DOHH2 (cell line): Measurements from ENCODE around the gene PLA2G4F.

ENCODE experiments used
- H3F3A ChIP-seq: fragments of 200-600 bp; sonication (generic), shearing (Covaris generic); 2 replicates; pipeline ENCODE4 v1.6.0; 2016; ENCODE audit warnings: antibody characterized with exemption, mild to moderate bottlenecking; ENCODE audit not compliant: control insufficient read depth, insufficient read depth
- H3K27ac ChIP-seq: fragments of 200-600 bp; sonication (generic); 2 replicates; pipeline ENCODE4 v1.5.1; 2014; ENCODE audit warnings: low read depth, mild to moderate bottlenecking, low read length, moderate library complexity
- H3K27me3 ChIP-seq: fragments of 200-600 bp; sonication (generic); 2 replicates; pipeline ENCODE4 v1.6.1; 2014; ENCODE audit warnings: mild to moderate bottlenecking, low read length, mixed read lengths; ENCODE audit not compliant: control insufficient read depth
- H3K36me3 ChIP-seq: fragments of 200-600 bp; sonication (generic); 2 replicates; pipeline ENCODE4 v1.6.1; 2014; ENCODE audit warnings: mild to moderate bottlenecking, low read length, moderate library complexity, mixed read lengths; ENCODE audit not compliant: control insufficient read depth
- H3K4me1 ChIP-seq: fragments of 200-600 bp; sonication (generic); 2 replicates; pipeline ENCODE4 v1.6.1; 2014; ENCODE audit warnings: mild to moderate bottlenecking, low read length, mixed read lengths; ENCODE audit not compliant: control insufficient read depth
- H3K4me2 ChIP-seq: fragments of 200-600 bp; sonication (generic); 2 replicates; pipeline ENCODE4 v1.6.0; 2014; ENCODE audit warnings: mild to moderate bottlenecking, low read length, moderate library complexity
- H3K4me3 ChIP-seq: fragments of 200-600 bp; sonication (generic); 2 replicates; pipeline ENCODE4 v1.5.1; 2014; ENCODE audit warnings: mild to moderate bottlenecking, low read length, mixed read lengths
- H3K79me2 ChIP-seq: fragments of 200-600 bp; sonication (generic); 2 replicates; pipeline ENCODE4 v1.6.1; 2014; ENCODE audit warnings: mild to moderate bottlenecking, low read length, mixed read lengths; ENCODE audit not compliant: control insufficient read depth
- H3K9me2 ChIP-seq: fragments of 200-600 bp; sonication (generic); replicated peaks from 2 replicates; pipeline ENCODE4 v1.6.1; 2014; ENCODE audit warnings: mild to moderate bottlenecking, low read length, mixed read lengths; ENCODE audit not compliant: control insufficient read depth
- H3K9me3 ChIP-seq: fragments of 200-600 bp; sonication (generic); 2 replicates; pipeline ENCODE4 v1.6.1; 2014; ENCODE audit warnings: antibody characterized with exemption, low read length, mixed read lengths; ENCODE audit not compliant: control insufficient read depth, insufficient read depth
- H4K20me1 ChIP-seq: fragments of 200-600 bp; sonication (generic); 2 replicates; pipeline ENCODE4 v1.6.0; 2014; ENCODE audit warnings: low read depth, mild to moderate bottlenecking, antibody characterized with exemption, low read length, moderate library complexity; ENCODE audit not compliant: control insufficient read depth, insufficient read depth
- EZH2phosphoT487 ChIP-seq: fragments of 200-600 bp; sonication (generic); IDR thresholded peaks from 2 replicates; pipeline ENCODE4 v1.6.1; 2017; ENCODE audit warnings: borderline replicate concordance, mild to moderate bottlenecking, antibody characterized with exemption, low read length, moderate library complexity, mixed read lengths
- TF ChIP-seq, protein P1 (sequence below): fragments of 200-600 bp; sonication (generic); IDR thresholded peaks from one replicate; pipeline ENCODE4 v1.5.1; 2014; ENCODE audit warnings: antibody characterized with exemption, mild to moderate bottlenecking, low read depth, low read length; ENCODE audit not compliant: poor library complexity, severe bottlenecking

Gene PLA2G4F

DNA sequence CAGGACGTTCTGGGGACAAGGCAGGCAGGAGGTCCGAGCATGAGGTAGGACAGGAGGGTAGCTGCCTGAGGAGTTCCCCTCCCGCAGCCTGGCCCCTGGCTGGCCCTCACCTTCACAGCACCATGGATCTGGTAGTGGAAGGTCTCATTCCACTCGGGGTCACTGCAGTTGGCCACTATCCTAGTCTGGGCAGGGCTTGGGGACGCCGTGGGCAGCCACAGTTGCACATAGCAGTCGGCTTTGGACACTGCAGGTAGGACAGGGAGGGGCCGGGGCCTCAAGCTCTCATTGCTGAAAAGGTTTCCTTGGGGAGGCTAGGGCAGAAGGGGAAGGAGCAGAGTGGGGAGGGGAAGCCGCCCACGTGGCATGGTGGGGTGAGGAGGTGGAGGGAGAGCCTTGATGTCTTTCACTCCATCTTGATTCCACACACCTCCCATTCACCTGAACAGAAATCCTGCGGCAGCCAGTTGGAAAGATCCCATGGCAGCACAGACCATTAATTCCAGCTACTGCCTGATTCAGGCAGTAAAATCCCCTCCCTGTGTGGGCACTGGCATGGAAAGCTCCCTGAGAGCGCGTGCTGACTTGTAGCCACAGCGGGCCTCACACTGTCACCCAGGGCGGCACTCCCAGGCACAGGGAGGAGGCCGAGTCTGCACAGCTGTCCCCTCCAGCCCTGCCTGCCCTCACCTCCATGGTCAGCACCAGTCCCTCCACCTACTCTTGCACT, 2.1 kb downstream of the PLA2G4F start:
- Histone ChIP-seq H3K4me3 (no peak overlapping the region), H3F3A (no peaks in the 10 kb centered on the region), H3K4me1 (no peaks in the 10 kb centered on the region), H3K27me3 (no peaks in the 10 kb centered on the region), H3K4me2 (no peak overlapping the region), H3K27ac (no peak overlapping the region), H3K79me2 (no peaks in the 10 kb centered on the region), H3K9me3 (no peaks in the 10 kb centered on the region), H3K36me3 (peaks cover 4% of the 10 kb centered on the region; the same call in 1 of the 2 replicates), H4K20me1 (no peaks in the 10 kb centered on the region), H3K9me2 (no peaks in the 10 kb centered on the region)
- TF ChIP-seq, protein P1, sequence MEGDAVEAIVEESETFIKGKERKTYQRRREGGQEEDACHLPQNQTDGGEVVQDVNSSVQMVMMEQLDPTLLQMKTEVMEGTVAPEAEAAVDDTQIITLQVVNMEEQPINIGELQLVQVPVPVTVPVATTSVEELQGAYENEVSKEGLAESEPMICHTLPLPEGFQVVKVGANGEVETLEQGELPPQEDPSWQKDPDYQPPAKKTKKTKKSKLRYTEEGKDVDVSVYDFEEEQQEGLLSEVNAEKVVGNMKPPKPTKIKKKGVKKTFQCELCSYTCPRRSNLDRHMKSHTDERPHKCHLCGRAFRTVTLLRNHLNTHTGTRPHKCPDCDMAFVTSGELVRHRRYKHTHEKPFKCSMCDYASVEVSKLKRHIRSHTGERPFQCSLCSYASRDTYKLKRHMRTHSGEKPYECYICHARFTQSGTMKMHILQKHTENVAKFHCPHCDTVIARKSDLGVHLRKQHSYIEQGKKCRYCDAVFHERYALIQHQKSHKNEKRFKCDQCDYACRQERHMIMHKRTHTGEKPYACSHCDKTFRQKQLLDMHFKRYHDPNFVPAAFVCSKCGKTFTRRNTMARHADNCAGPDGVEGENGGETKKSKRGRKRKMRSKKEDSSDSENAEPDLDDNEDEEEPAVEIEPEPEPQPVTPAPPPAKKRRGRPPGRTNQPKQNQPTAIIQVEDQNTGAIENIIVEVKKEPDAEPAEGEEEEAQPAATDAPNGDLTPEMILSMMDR = no peak
- TF ChIP-seq EZH2phosphoT487 = no peak

DNA sequence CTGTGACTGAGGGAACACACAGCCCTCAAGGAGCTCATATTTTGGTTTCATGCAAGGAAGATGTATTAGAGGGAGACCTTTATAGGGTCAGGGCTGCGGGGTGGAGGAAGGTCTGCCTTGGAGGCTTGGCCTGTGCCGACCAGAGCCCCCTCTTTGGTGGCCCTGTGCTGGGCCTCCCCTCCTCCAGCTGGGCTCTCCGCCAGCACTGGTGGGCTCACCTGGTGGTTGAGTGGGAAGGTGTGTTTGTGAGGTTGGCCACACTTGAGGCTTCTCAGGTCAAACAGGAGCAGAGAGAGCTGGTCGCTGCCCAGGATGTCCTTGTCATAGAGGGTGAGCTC, 2.6 kb downstream of the PLA2G4F start:
- Histone ChIP-seq H3K79me2 (no peaks in the 10 kb centered on the region), H3F3A (no peaks in the 10 kb centered on the region), H3K9me2 (no peaks in the 10 kb centered on the region), H3K4me2 (no peak overlapping the region), H3K9me3 (no peaks in the 10 kb centered on the region), H4K20me1 (no peaks in the 10 kb centered on the region), H3K36me3 (no peaks in the 10 kb centered on the region; the same call in 1 of the 2 replicates), H3K27ac (no peak overlapping the region), H3K4me1 (no peaks in the 10 kb centered on the region), H3K27me3 (no peaks in the 10 kb centered on the region), H3K4me3 (no peak overlapping the region)
- TF ChIP-seq, protein P1 = no peak
- no peak for TF ChIP-seq EZH2phosphoT487

DNA sequence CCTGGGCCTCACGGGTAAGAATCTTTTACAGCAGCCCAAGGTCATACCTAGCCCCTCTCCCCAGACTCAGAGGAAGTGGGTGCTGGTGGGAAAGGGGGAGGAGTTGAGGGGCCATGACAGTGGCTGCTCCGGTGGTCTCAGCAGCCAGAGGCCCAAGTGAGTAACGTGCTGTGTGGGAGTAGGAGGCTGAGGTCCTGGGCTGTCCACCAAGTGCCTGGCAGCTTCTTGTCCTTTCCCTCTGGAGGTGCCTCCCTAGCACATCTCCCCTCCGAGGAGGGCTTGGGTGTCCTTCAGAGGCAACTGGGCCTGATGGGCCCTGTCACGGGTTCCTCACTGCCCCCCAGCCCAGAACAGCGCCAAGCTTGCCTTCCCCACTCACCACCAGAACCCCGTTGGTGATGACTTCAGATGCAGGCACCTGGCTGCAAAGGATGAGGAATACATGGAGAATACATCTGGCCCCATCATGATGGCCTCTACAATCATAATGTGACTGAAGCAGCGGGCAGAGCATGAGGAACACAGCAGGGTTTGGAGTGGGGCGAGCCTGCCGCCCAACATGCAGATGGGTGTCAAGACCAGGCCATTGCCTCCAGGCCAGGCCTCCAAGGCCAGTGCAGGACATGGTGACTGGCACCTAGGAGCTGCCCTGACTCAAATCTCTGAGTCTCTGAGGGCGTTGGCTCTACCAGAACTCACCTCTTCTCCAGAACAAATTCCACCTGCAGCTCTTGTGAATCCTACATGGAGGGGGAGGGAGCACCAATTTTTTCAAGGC, 3.3 kb downstream of the PLA2G4F start:
- H3K79me2 ChIP-seq = no peaks in the 10 kb centered on the region
- TF ChIP-seq EZH2phosphoT487 = no peak
- TF ChIP-seq, protein P1 = no peak
- no peak overlapping the region for H3K4me2 ChIP-seq
- no peaks in the 10 kb centered on the region for H3K9me2 ChIP-seq
- H3K36me3 ChIP-seq = no peaks in the 10 kb centered on the region
- H3K27ac ChIP-seq = no peak overlapping the region
- no peaks in the 10 kb centered on the region for H3F3A ChIP-seq
- H3K4me1 ChIP-seq = no peaks in the 10 kb centered on the region
- H4K20me1 ChIP-seq = no peaks in the 10 kb centered on the region
- H3K9me3 ChIP-seq = no peaks in the 10 kb centered on the region
- H3K27me3 ChIP-seq = no peaks in the 10 kb centered on the region
- no peak overlapping the region for H3K4me3 ChIP-seq
